Measurements from ENCODE around the gene DTWD2.
"Not testable (repeated sequence)": the region's sequence is repeated elsewhere in the genome, so short reads cannot be mapped to it uniquely, and the experiment has no call there.

DTWD2 gene

DNA sequence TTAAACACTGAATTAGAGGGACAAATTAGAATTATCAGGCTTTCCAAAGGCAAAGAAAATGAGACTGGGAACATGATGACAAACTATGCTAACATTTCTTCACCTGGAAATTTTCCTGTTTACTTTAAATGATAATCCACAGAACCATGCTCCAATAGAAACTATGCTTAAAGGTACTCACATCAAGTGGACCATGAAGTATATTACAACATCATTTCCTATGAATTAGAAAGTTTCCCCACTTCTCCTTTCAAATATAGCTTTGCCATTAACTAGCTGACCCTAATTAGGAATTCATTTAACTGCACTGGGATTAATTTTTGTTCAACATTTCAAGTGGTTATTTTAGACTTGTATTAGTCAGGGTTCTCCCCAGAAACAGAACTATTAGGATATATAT, 81.4 kb downstream of the DTWD2 start:
- Histone ChIP-seq H3K9ac (no peak overlapping the region), H3K27ac (no peak overlapping the region), H3K4me3 (no peak overlapping the region), H4K20me1 (no peaks in the 10 kb centered on the region), H3K36me3 (no peaks in the 10 kb centered on the region), H3K4me1 (peaks cover 0 to 6% (median 0%) of the 10 kb centered on the region in 10 experiments; a peak in 2 of 20 replicates), H3K4me2 (peak overlapping the region in 4 of 11 experiments; percentile 2 to 19 (median 14); a peak in 3 of 22 replicates), H3K27me3 (no peaks in the 10 kb centered on the region), H3K9me3 (replicated peaks in 1 of 11) (no peaks in the 10 kb centered on the region)
- no peak for TF ChIP-seq Cebpa-rat (IDR thresholded peaks at IDR 0.05)

DNA sequence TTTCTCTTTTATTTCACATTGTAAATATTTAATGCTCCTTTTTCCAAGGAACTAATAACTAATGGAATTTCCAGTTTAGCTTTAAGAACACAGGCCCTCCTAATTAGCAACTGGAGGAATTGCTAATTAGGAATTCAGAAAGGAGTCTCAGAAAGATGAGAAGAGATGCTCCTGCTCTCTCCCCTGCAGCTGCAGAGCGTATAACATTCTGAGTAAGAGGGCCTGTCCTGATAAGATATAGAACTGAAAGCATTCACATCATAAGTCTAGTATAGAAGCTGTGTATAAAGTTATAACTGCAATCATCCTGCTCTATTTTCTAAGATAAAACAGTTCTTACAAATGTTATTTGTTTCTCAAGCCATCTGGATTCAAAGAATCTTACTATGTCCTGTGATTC, 83.2 kb downstream of the DTWD2 start:
- TF ChIP-seq Cebpa-rat (IDR thresholded peaks at IDR 0.05) = no peak
- Histone ChIP-seq H3K27ac (no peak overlapping the region), H3K36me3 (no peaks in the 10 kb centered on the region), H3K4me1 (peaks cover 0 to 6% (median 0%) of the 10 kb centered on the region in 10 experiments; a peak in 2 of 20 replicates), H3K4me2 (no peak overlapping the region), H3K4me3 (no peak overlapping the region), H3K9ac (no peak overlapping the region), H4K20me1 (no peaks in the 10 kb centered on the region), H3K27me3 (no peaks in the 10 kb centered on the region), H3K9me3 (replicated peaks in 1 of 11) (no peaks in the 10 kb centered on the region)

DNA sequence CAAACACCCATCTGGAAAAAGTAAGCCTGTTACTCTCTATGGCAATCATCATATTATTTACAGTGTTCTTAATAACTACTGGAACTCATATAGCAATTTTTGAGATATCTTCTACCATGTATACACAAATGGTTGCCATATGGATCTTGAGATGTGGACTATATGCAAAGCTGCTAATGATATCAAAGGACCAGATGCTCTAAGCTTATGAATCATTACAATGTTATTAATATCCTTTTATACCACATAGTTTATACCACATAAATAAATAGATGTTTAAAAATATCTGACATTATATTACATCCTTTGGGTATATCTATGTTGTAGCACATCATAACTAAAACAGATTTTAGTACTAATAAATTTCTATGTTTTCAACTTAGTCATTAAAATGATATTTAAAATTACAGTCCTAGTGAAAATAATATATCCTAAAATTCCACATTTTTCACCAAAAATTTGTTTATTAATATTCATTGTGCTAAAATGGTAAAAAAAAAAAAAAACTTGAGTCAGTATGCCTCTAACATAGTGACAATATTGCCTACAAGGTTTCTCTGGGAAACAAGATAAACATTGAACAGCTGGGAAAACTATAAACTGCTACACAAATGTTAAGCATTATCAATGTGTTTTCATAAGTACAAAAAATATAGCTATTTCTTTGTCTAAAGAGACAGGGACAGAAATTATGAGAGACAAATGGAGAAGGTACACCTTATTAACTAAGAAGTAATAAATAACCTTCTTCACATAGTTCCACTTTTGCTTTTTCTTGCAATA, 85.5 kb downstream of the DTWD2 start:
- Histone ChIP-seq H3K36me3 (no peaks in the 10 kb centered on the region), H3K4me3 (no peak overlapping the region), H3K4me1 (peaks cover 0 to 6% (median 0%) of the 10 kb centered on the region in 10 experiments; a peak in 2 of 20 replicates), H3K9ac (no peak overlapping the region), H3K4me2 (no peak overlapping the region), H3K9me3 (replicated peaks in 1 of 11) (no peaks in the 10 kb centered on the region), H3K27ac (no peak overlapping the region), H4K20me1 (no peaks in the 10 kb centered on the region), H3K27me3 (no peaks in the 10 kb centered on the region)
- TF ChIP-seq Cebpa-rat (IDR thresholded peaks at IDR 0.05) = no peak

- Histone ChIP-seq H3K4me2 (no peak overlapping the region), H3K36me3 (no peaks in the 10 kb centered on the region), H3K9me3 (replicated peaks in 1 of 11) (no peaks in the 10 kb centered on the region), H3K4me3 (no peak overlapping the region), H3K27me3 (no peaks in the 10 kb centered on the region), H4K20me1 (no peaks in the 10 kb centered on the region), H3K9ac (no peak overlapping the region), H3K4me1 (no peaks in the 10 kb centered on the region), H3K27ac (no peak overlapping the region)
- TF ChIP-seq Cebpa-rat (IDR thresholded peaks at IDR 0.05) = no peak
Measured at GRCh38 chr5:118894709-118895108, 93.6 kb downstream of the DTWD2 start.

GRCh38 chr5:118891252-118891651, 97.1 kb downstream of the DTWD2 start:
- no peaks in the 10 kb centered on the region for H3K9me3 ChIP-seq (replicated peaks in 1 of 11)
- H3K9ac ChIP-seq = no peak overlapping the region
- no peak overlapping the region for H3K4me3 ChIP-seq
- H3K36me3 ChIP-seq = no peaks in the 10 kb centered on the region
- H3K27me3 ChIP-seq = no peaks in the 10 kb centered on the region
- no peak overlapping the region for H3K27ac ChIP-seq
- H4K20me1 ChIP-seq = no peaks in the 10 kb centered on the region
- no peak overlapping the region for H3K4me2 ChIP-seq
- TF ChIP-seq Cebpa-rat (IDR thresholded peaks at IDR 0.05) = no peak
- no peaks in the 10 kb centered on the region for H3K4me1 ChIP-seq

DNA sequence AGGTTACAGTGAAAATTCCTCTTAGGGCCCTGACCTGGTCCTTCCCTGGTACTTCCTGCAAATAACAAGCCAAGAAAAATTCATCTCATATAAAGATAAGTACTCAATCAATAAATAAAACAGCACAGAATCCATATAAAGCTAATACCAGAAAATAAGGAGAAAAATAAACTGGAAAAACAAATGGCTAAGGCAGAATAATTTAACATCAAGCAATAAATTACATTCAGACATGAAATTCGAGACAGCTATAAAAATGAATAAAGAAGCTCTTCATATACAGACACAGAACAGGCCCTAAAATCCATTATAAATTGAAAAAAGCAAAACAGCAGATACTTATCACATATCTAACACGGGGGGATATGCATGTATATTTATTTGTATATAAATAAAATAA, 99.2 kb downstream of the DTWD2 start:
- H3K4me1 ChIP-seq = no peaks in the 10 kb centered on the region
- no peak for TF ChIP-seq Cebpa-rat (IDR thresholded peaks at IDR 0.05)
- H3K4me2 ChIP-seq = no peak overlapping the region

GRCh38 chr5:118888556-118888955, 99.8 kb downstream of the DTWD2 start:
- Histone ChIP-seq H3K9ac (no peak overlapping the region), H3K9me3 (replicated peaks in 1 of 11) (no peaks in the 10 kb centered on the region), H3K27me3 (no peaks in the 10 kb centered on the region), H3K27ac (no peak overlapping the region), H3K4me2 (no peak overlapping the region), H4K20me1 (no peaks in the 10 kb centered on the region), H3K4me3 (no peak overlapping the region), H3K4me1 (no peaks in the 10 kb centered on the region), H3K36me3 (no peaks in the 10 kb centered on the region)
- TF ChIP-seq Cebpa-rat (IDR thresholded peaks at IDR 0.05) = no peak

More for the DNA sequence above, 99.2 kb downstream of the DTWD2 start:
- no peaks in the 10 kb centered on the region for H3K9me3 ChIP-seq (replicated peaks in 1 of 11)
- H3K27me3 ChIP-seq = no peaks in the 10 kb centered on the region
- no peaks in the 10 kb centered on the region for H4K20me1 ChIP-seq
- H3K9ac ChIP-seq = no peak overlapping the region
- H3K27ac ChIP-seq = no peak overlapping the region
- H3K4me3 ChIP-seq = no peak overlapping the region
- H3K36me3 ChIP-seq = no peaks in the 10 kb centered on the region

- Histone ChIP-seq H3K4me1 (no peaks in the 10 kb centered on the region), H3K4me3 (no peak overlapping the region), H3K27ac (no peak overlapping the region), H3K36me3 (no peaks in the 10 kb centered on the region), H3K27me3 (no peaks in the 10 kb centered on the region), H3K4me2 (no peak overlapping the region), H3K9me3 (replicated peaks in 1 of 11) (peaks cover 4 to 13% (median 8%) of the 10 kb centered on the region in 11 experiments; a peak in 14 of 22 replicates), H3K9ac (no peak overlapping the region), H4K20me1 (no peaks in the 10 kb centered on the region)
- no peak for TF ChIP-seq Cebpa-rat (IDR thresholded peaks at IDR 0.05)
Measured at GRCh38 chr5:118883362-118883761, 105.0 kb downstream of the DTWD2 start.

- Histone ChIP-seq H3K9ac (no peak overlapping the region), H3K4me3 (no peak overlapping the region), H3K4me1 (no peaks in the 10 kb centered on the region), H3K9me3 (replicated peaks in 1 of 11) (peaks cover 9 to 19% (median 13%) of the 10 kb centered on the region in 11 experiments; a peak in 17 of 22 replicates), H3K27ac (no peak overlapping the region), H4K20me1 (no peaks in the 10 kb centered on the region), H3K36me3 (no peaks in the 10 kb centered on the region), H3K27me3 (no peaks in the 10 kb centered on the region), H3K4me2 (no peak overlapping the region)
- no peak for TF ChIP-seq Cebpa-rat (IDR thresholded peaks at IDR 0.05)
Measured at GRCh38 chr5:118882666-118883065, 105.7 kb downstream of the DTWD2 start.

GRCh38 chr5:118876852-118877251, 111.5 kb downstream of the DTWD2 start:
- H4K20me1 ChIP-seq, H3K36me3 ChIP-seq, H3K27me3 ChIP-seq, H3K4me2 ChIP-seq, H3K4me1 ChIP-seq, H3K9ac ChIP-seq, H3K4me3 ChIP-seq, H3K27ac ChIP-seq: not testable (repeated sequence)
- peaks cover 39 to 62% (median 50%) of the 10 kb centered on the region in 11 experiments for H3K9me3 ChIP-seq (replicated peaks in 1 of 11)

Measured in BLaER1 treated with 17β-estradiol and CSF1 and Interleukin-3, amounts not matched to agents 10 nM and 100 nM (cell line).